LNCAP (cell line): Measurements from ENCODE around the gene ZNF770.
A peak's percentile ranks its signal among the peaks of the same experiment; 100 is the strongest.

Experiments
- CTCF ChIP-seq: fragments of 450-650 bp; IDR thresholded peaks from 2 replicates; pipeline ENCODE4 v1.5.1; 2017; ENCODE audit warnings: mild to moderate bottlenecking

ZNF770 gene

GRCh38 chr15:34969340-34970097 is 18.6 kb downstream of the ZNF770 start, which contains the start of gene AQR:
TSS of gene AQR (minus strand) at chr15:34969742. CDS start at chr15:34969613, 129 bp downstream.
- peak; percentile 84 for TF ChIP-seq CTCF

GRCh38 chr15:34964277-34964676 is 23.8 kb downstream of the ZNF770 start:
- no peak for TF ChIP-seq CTCF

- TF ChIP-seq CTCF: no peak
Measured at GRCh38 chr15:34953851-34954250, 34.2 kb downstream of the ZNF770 start.

- TF ChIP-seq CTCF: no peak
Measured at GRCh38 chr15:34952481-34952880, 35.6 kb downstream of the ZNF770 start.

- no peak for TF ChIP-seq CTCF
Measured at GRCh38 chr15:34951993-34952392, 36.1 kb downstream of the ZNF770 start.

- no peak for TF ChIP-seq CTCF
Measured at GRCh38 chr15:34944936-34945335, 43.2 kb downstream of the ZNF770 start.

- no peak for TF ChIP-seq CTCF
Measured at GRCh38 chr15:34943711-34944110, 44.4 kb downstream of the ZNF770 start.
